Activated CD4-positive, alpha-beta memory T cell treated with anti-CD3 and anti-CD28 coated beads, Interleukin-2, amount 10 ng/mL, durations not matched to agents 7 days and 5 days (primary cell): ENCODE results near the gene NGB. TPM values are rescaled to one million over a fixed set of nuclear protein-coding genes. Genes with fewer than 3 reads are reported as not detected.
"Not testable (repeated sequence)": the region's sequence is repeated elsewhere in the genome, so short reads cannot be mapped to it uniquely, and the experiment has no call there.

Source experiments
- CTCF ChIA-PET: fragments of 350-600 bp; sonication (Branson Sonifier 250); formaldehyde crosslinking; loops from one replicate; lab custom pipeline; 2021; ENCODE audit warnings: antibody characterized with exemption, inconsistent platforms; lab: Charles Lee
- POLR2A ChIA-PET: fragments of 350-600 bp; sonication (Branson Sonifier 250); formaldehyde crosslinking; loops from one replicate; lab custom pipeline; 2021; ENCODE audit warnings: antibody characterized with exemption; lab: Charles Lee
- DNase-seq: peaks from one replicate; pipeline ENCODE4 v3.0.0-alpha.2; 2020
- H3K27ac Mint-ChIP-seq: one replicate; pipeline ENCODE4 v1.8.0; 2021; ENCODE audit warnings: mild to moderate bottlenecking, mixed read lengths
- H3K27me3 Mint-ChIP-seq: one replicate; pipeline ENCODE4 v1.8.0; 2021; ENCODE audit warnings: mixed read lengths
- H3K36me3 Mint-ChIP-seq: one replicate; pipeline ENCODE4 v1.8.0; 2021; ENCODE audit warnings: low read depth, mixed read lengths
- H3K4me1 Mint-ChIP-seq: one replicate; pipeline ENCODE4 v1.8.0; 2021; ENCODE audit warnings: mixed read lengths
- H3K4me3 Mint-ChIP-seq: one replicate; pipeline ENCODE4 v1.8.0; 2021; ENCODE audit warnings: mild to moderate bottlenecking, mixed read lengths
- H3K9me3 Mint-ChIP-seq: one replicate; pipeline ENCODE4 v1.8.0; 2021; ENCODE audit warnings: mixed read lengths
- total RNA-seq, 2 experiments: library from RNA; stranded (reverse); gene quantifications; one replicate each; pipeline ENCODE4 v1.2.3, GENCODE V29; 2021

Gene NGB
- total RNA-seq, 2 experiments from 2014 or later, result not detected

DNA sequence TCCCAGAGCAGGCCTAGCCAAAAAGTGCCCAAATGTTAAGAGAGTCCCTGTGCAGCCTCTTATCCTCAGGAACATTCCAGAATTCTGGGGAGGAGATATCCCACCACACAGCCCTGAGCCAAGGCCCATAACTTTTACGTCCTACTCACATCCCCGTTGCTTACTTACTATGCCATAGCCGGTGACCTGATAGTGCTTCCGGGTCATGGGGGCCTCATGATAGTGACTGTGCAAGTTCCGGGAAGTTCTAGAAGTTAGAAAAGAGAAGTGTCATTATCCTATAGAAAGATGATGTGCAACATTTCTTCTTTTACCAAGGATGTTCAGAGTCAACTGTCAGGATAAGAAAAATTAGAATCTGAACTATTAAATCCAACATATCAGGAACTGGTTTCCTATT, 15.6 kb upstream of the NGB start:
- H3K36me3 Mint-ChIP-seq, result peaks cover 3% of the 10 kb centered on the region
- no peaks in the 10 kb centered on the region for H3K4me1 Mint-ChIP-seq
- no peaks in the 10 kb centered on the region for H3K27me3 Mint-ChIP-seq
- POLR2A ChIA-PET, result no interaction called here
- H3K4me3 Mint-ChIP-seq, result no peak overlapping the region
- H3K27ac Mint-ChIP-seq, result no peak overlapping the region
- DNase-seq, result no peak
- CTCF ChIA-PET, result interaction anchor here (0.6 to 1.7 kb wide), 2 partner anchors 15 to 29 kb away, joined by 3 to 6 read pairs; no protein-coding TSS in a partner anchor
- no peaks in the 10 kb centered on the region for H3K9me3 Mint-ChIP-seq

DNA sequence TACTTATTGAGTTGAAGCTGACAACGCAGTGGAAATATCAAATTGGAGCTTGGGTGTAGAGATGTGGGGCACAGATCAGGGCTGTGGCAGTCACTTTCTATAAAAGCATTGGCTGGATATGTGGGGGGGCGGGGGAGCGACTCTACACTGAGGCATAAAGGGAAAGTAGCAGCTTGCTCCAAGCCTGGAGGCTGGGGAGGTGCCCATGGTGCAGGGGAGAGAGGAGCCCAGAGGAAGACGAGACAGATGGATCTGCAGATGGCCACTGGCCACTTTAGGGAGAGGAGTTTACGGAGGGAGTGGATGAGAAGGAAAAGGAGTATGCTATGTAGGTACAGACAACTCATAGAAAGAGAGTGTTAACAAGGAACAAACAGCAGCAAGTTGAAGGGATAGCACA, 13.5 kb upstream of the NGB start:
- DNase-seq, result no peak
- no peaks in the 10 kb centered on the region for H3K27me3 Mint-ChIP-seq
- CTCF ChIA-PET, result no interaction called here
- no peaks in the 10 kb centered on the region for H3K4me1 Mint-ChIP-seq
- H3K36me3 Mint-ChIP-seq, result peaks cover 3% of the 10 kb centered on the region
- no peak overlapping the region for H3K27ac Mint-ChIP-seq
- no peaks in the 10 kb centered on the region for H3K9me3 Mint-ChIP-seq
- no peak overlapping the region for H3K4me3 Mint-ChIP-seq
- POLR2A ChIA-PET, result no interaction called here

DNA sequence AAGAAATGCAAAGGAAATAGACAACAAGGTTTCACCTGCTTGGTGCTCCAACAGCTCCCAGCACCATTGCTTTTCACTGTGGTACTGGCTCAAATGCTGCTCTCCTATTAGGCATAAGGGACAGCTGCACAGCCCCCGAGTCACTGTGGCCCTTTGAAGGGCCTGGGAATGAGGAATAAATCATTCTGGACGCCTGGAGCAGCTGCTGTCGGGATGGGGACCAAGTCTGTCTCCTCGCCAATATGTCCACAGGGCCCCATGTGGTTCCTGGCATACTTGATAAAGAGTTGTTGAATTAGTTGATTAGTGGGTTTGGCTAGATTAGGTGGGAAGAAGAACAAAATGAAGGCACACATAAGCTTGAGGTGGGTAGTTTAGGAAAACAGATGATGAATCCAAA, 13.1 kb upstream of the NGB start:
- no peak overlapping the region for H3K27ac Mint-ChIP-seq
- no peak overlapping the region for H3K4me3 Mint-ChIP-seq
- ChIA-PET POLR2A (no interaction called here), CTCF (no interaction called here)
- no peaks in the 10 kb centered on the region for H3K27me3 Mint-ChIP-seq
- no peaks in the 10 kb centered on the region for H3K9me3 Mint-ChIP-seq
- no peaks in the 10 kb centered on the region for H3K4me1 Mint-ChIP-seq
- no peak for DNase-seq
- H3K36me3 Mint-ChIP-seq, result peaks cover 3% of the 10 kb centered on the region

DNA sequence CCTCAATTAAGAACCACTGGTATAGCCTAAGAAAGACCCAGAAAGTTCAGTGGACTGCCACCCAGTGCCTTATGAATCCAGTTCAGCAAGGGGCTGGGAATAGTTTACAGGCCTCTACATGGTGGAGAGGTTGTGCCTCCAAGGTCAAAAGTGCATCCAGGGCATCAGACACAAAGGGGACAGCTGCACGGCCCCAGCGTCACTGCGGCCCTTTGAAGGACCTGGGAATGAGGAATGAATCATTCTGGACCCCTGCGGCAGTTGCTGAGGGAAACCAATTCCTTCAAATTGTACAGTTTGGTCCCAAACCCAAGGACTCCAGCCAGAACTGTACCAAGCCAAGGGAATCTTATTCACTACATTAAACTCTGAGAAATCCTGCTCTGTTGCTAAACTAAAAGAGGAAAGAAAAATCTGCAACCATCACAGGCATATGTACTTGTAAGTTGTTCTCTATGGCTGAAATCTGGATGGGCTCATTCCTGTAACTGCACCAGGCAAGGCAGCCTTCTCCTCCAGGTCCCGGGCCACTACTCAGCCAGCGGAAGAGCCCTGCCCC, 10.9 kb upstream of the NGB start:
- DNase-seq, result no peak
- H3K27ac Mint-ChIP-seq, result no peak overlapping the region
- CTCF ChIA-PET, result interaction anchor here (0.9 kb wide), 1 partner anchor 34 kb away, joined by 3 read pairs; no protein-coding TSS in a partner anchor
- no peaks in the 10 kb centered on the region for H3K27me3 Mint-ChIP-seq
- POLR2A ChIA-PET, result no interaction called here
- H3K36me3 Mint-ChIP-seq, result peaks cover 3% of the 10 kb centered on the region
- H3K4me1 Mint-ChIP-seq, result no peaks in the 10 kb centered on the region
- H3K4me3 Mint-ChIP-seq, result no peak overlapping the region
- no peaks in the 10 kb centered on the region for H3K9me3 Mint-ChIP-seq

DNA sequence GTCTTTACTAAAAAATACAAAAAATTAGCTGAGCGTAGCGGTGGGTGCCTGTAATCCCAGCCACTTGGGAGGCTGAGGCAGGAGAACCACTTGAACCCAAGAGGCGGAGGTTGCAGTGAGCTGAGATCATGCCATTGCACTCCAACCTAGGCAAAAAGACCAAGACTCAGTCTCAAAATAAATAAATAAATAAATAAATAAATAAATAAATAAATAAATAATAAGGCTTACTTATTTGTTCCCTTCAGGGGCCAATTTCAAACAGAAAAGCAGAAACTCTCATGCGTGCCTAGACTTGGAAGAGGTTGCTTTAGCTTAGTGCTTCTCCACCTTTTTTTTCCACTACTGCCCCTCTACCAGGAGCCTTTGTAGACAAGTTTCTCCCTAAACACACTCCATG, 9.9 kb upstream of the NGB start:
- H3K4me3 Mint-ChIP-seq, DNase-seq, H3K36me3 Mint-ChIP-seq, POLR2A ChIA-PET, H3K27ac Mint-ChIP-seq, H3K4me1 Mint-ChIP-seq, H3K9me3 Mint-ChIP-seq, H3K27me3 Mint-ChIP-seq: not testable (repeated sequence)
- CTCF ChIA-PET, result interaction anchor here (1.9 kb wide), 1 partner anchor 35 kb away, joined by 7 read pairs; no protein-coding TSS in a partner anchor

DNA sequence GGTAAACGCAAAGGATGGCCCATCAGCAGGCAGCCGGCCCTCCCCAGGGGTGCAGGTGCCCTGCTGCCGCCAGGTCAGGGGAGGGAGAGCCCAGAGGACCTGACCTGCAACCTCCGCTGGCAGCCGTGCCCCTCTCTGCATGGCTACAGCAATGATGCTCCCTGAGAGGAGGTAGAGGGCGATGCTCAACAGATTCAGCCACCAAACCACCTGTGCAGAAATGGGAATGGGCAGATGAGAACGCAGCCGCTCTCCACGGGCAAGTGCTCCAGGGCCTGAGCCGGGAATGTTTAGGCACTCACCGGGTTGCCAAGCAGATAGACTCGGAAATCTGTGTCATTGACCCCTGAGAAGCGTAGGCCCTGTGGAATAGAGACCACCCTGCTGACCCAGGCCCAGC, 8.7 kb upstream of the NGB start:
- Mint-ChIP-seq H3K27ac (no peak overlapping the region), H3K4me3 (no peak overlapping the region), H3K9me3 (no peaks in the 10 kb centered on the region), H3K4me1 (no peaks in the 10 kb centered on the region), H3K27me3 (no peaks in the 10 kb centered on the region), H3K36me3 (no peaks in the 10 kb centered on the region)
- ChIA-PET POLR2A (no interaction called here), CTCF (interaction anchor here (1.9 kb wide), 1 partner anchor 36 kb away, joined by 7 read pairs; no protein-coding TSS in a partner anchor)
- DNase-seq, result no peak

DNA sequence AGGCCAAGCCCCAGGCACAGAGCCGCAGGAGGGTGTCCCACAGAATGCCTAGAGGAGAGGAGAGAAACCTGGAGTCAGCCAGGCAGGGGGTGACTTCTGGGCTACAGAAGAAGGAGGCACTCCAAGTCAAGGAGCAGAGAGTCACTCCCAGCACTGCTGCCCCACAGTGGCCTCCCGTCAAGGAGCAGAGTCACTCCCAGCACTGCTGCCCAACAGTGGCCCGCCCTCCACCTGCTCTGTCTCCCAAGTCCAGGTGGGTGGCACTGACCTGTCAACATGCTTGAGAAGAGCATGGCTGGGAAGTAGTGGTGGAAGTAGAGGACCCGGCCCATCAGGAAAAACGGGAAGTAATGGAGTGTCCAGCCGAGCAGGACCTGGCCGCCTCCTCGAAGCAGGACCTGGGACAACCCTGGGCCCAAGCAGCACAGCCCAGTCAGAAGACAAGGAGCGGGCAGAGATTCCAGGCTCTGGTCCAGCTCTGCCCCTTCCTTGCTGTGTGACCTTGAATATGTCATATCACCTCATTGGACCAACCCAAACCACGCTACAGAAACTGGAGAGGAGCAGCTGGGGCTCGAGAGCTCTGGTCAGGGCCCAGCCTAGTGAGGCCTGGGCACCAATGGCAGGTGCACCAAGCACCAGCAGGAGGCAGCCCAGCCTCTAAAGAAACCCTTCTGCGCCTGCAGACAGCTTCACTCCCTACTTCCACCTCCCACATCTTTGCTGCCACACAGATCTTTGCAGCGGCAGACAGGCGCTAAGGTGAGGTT, 7.6 kb upstream of the NGB start:
- Mint-ChIP-seq H3K9me3 (no peaks in the 10 kb centered on the region), H3K27ac (no peak overlapping the region), H3K36me3 (no peaks in the 10 kb centered on the region), H3K4me3 (no peak overlapping the region), H3K27me3 (no peaks in the 10 kb centered on the region), H3K4me1 (no peaks in the 10 kb centered on the region)
- CTCF ChIA-PET, result interaction anchor here (1.9 kb wide), 1 partner anchor 37 kb away, joined by 7 read pairs; no protein-coding TSS in a partner anchor
- POLR2A ChIA-PET, result no interaction called here
- DNase-seq, result no peak

DNA sequence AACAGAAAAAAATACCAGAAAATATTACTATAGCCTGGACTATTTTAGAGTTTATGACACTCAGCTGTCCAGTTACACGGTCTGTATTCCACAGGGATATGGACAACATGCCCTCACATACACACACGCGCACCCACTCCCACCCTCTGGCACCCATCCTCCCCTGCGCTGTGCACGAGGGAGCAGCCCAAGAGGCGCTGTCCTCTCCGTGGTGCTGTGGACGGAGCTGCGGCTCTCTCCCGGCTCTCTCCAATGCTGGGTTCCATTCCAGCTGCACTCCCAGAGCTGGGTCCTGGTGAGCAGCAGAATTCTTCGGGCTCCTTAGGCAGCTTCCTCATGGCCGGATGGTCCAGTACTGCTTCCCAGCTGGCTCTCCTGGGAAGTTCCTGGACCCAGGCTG, 6.0 kb upstream of the NGB start:
- Mint-ChIP-seq H3K4me3 (no peak overlapping the region), H3K4me1 (no peaks in the 10 kb centered on the region), H3K27me3 (peaks cover 10% of the 10 kb centered on the region), H3K9me3 (no peaks in the 10 kb centered on the region), H3K27ac (no peak overlapping the region), H3K36me3 (no peaks in the 10 kb centered on the region)
- no peak for DNase-seq
- POLR2A ChIA-PET, result no interaction called here
- CTCF ChIA-PET, result interaction anchor here (0.5 kb wide), 1 partner anchor 204 kb away, joined by 3 read pairs; no protein-coding TSS in a partner anchor

DNA sequence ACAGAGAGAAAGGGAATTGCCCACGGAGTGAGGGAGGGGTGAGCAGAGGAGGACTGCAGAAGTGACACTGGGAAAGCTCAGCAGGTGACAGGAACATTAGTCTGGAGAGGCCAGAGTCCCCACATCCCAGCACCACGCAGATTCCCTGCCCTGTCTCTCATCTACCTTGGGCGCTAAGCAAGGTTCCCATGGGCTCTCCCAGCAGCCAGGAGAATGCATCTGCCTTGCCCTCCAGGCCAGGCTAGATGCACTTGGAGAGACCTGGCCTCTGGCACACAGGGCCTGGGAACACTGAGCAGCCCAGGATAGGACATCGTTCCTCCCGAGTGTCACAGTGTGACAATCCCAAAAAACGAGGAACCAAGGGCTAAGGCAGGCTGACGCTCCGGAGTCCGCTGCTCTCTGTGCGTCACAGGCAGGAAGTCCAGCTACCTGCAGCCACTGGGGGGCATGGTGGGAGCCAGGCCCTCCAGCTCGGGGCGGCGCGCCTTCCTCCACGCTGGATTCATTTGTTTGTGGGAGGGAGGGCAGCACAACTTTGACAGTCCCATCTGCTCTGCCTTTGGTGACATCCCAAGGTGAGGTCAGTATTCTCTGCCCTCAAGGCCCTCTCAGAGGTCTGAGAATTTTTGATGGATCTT, 5.4 kb upstream of the NGB start:
- H3K36me3 Mint-ChIP-seq, result no peaks in the 10 kb centered on the region
- H3K27me3 Mint-ChIP-seq, result peaks cover 14% of the 10 kb centered on the region
- no peak for DNase-seq
- ChIA-PET CTCF (no interaction called here), POLR2A (no interaction called here)
- H3K4me1 Mint-ChIP-seq, result no peaks in the 10 kb centered on the region
- no peak overlapping the region for H3K27ac Mint-ChIP-seq
- no peak overlapping the region for H3K4me3 Mint-ChIP-seq
- H3K9me3 Mint-ChIP-seq, result no peaks in the 10 kb centered on the region

DNA sequence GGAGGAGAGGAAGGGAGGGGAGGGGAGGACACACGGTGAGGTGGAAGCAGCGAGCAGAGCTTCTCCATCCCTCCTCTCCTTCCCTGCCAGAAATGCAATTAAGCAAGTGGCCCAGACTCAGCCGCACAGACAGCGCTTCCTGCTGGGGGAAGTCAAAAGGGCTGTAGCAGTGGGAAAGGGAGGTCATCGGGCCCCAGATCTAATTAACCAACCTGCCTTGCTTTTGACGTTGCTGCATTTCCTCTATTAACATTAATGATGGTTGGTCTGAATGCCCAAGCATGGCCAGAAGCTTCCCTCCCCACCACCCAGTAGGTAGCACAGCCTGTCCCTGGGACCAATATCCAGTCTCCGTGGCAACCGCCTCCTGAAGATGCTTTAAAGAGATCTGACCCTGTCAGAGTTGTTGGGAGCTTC, 4.6 kb upstream of the NGB start:
- Mint-ChIP-seq H3K36me3 (no peaks in the 10 kb centered on the region), H3K27ac (no peak overlapping the region), H3K4me3 (no peak overlapping the region), H3K27me3 (peaks cover 18% of the 10 kb centered on the region), H3K4me1 (no peaks in the 10 kb centered on the region), H3K9me3 (no peaks in the 10 kb centered on the region)
- no peak for DNase-seq
- ChIA-PET CTCF (no interaction called here), POLR2A (no interaction called here)

DNA sequence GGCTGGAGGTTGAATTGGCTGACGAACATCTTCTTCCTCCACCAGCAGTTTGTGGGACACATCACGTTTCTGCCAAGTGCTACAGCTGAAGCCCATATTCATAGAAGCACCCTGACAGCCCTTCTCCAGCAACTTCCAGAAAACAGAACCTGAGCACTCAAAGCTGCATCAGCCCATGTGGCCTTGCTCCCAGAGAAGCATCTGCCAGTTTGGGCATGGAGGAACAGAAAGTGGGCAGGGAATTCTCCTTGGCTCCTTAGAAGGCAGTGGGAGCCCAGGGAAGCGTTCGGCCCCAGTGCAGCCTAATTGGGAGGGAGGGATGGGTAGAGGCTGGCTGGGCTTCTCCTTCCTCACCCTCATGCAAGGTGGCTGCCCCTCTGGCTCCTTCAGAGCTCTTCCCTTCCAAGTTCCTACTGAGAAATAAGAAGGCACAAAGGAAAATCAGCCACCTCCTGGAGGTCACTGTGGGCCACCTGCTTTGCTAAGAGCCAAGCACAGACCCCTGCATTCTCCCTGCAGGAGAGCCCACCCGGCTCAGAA, 4.1 kb upstream of the NGB start:
- Mint-ChIP-seq H3K36me3 (no peaks in the 10 kb centered on the region), H3K27ac (no peak overlapping the region), H3K27me3 (peaks cover 20% of the 10 kb centered on the region), H3K9me3 (no peaks in the 10 kb centered on the region), H3K4me1 (no peaks in the 10 kb centered on the region), H3K4me3 (no peak overlapping the region)
- CTCF ChIA-PET, result no interaction called here
- no peak for DNase-seq
- POLR2A ChIA-PET, result no interaction called here

DNA sequence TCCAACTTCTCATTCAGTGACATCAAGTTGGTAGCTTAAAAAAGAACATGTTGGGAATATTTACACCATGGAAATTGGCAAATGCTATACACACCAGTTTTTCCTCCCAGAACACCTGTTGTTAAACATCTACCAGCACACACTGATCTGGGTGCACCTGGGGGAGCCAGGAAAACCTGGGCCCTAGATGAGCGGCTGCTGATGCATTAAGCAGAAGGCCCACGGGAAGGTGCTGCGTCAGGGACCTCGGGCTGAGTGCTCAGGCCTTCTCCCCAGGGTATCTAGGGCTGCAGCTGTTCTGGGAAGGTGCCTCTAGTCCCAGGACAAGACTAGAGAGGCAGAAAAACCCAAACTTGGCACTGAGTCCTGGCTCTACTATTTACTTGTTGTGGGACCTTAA, 2.8 kb upstream of the NGB start:
- peaks cover 29% of the 10 kb centered on the region for H3K27me3 Mint-ChIP-seq
- H3K4me1 Mint-ChIP-seq, result peaks cover 1% of the 10 kb centered on the region
- no peak overlapping the region for H3K27ac Mint-ChIP-seq
- no peak for DNase-seq
- H3K4me3 Mint-ChIP-seq, result no peak overlapping the region
- ChIA-PET POLR2A (no interaction called here), CTCF (interaction anchor here (0.6 kb wide), 1 partner anchor 393 kb away, joined by 5 read pairs; no protein-coding TSS in a partner anchor)
- H3K9me3 Mint-ChIP-seq, result no peaks in the 10 kb centered on the region
- no peaks in the 10 kb centered on the region for H3K36me3 Mint-ChIP-seq

DNA sequence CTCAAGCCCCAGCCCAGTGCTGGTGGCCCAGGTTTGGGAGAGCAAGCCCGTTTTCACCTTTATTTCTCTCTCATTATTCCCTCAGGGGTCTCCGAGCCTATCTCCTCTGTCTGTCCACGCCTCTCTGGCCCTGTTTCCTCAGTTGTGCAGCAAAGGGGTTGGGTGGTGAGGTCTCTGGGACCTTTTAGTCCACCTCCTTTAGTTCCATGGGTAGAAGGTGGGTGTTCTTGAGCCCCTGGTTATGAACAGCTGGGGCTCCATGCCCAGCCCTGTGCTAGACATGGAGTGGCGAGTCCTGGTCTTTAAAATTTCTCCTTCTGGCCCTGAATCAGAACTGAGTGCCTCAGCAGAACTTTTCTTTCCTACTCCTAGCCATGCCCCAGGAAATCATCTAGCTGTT, 1.3 kb upstream of the NGB start:
- Mint-ChIP-seq H3K4me1 (peaks cover 1% of the 10 kb centered on the region), H3K4me3 (no peak overlapping the region), H3K27me3 (peaks cover 42% of the 10 kb centered on the region), H3K36me3 (no peaks in the 10 kb centered on the region), H3K9me3 (peaks cover 2% of the 10 kb centered on the region), H3K27ac (no peak overlapping the region)
- DNase-seq, result no peak
- ChIA-PET POLR2A (no interaction called here), CTCF (no interaction called here)
